Smooth muscle cell of the brain vasculature (primary cell): Measurements from ENCODE around the gene TLE2.

Experiments
- DNase-seq: peaks from one replicate; pipeline ENCODE4 v3.0.0-alpha.2; 2012; ENCODE audit warnings: low read depth, low spot score

The TLE2 gene

DNA sequence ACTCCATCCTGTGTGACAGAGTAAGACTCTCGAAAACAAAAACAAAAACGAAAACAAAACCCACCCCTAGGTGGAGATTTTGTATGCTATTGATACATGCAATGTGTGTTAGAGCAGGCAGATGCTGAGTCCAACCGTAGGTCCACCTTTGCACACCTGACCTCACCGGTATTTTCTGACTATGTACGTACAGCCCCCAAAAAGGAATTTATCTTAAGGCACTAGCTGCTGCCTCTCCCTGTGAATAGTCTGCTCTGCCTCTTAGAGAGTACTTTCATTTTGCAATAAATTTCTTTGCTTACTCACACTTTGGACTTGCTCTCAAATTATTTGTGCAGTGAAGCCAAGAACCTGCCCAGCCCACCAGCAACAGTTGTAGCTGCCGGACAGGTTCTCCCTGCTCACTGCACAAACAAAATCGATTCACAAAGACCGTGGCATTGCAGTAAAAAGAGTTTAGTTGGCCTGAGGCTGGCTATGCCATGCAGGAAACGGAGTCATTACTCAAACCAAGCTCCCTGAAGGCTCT, 76.1 kb downstream of the TLE2 start:
- no peak for DNase-seq

DNA sequence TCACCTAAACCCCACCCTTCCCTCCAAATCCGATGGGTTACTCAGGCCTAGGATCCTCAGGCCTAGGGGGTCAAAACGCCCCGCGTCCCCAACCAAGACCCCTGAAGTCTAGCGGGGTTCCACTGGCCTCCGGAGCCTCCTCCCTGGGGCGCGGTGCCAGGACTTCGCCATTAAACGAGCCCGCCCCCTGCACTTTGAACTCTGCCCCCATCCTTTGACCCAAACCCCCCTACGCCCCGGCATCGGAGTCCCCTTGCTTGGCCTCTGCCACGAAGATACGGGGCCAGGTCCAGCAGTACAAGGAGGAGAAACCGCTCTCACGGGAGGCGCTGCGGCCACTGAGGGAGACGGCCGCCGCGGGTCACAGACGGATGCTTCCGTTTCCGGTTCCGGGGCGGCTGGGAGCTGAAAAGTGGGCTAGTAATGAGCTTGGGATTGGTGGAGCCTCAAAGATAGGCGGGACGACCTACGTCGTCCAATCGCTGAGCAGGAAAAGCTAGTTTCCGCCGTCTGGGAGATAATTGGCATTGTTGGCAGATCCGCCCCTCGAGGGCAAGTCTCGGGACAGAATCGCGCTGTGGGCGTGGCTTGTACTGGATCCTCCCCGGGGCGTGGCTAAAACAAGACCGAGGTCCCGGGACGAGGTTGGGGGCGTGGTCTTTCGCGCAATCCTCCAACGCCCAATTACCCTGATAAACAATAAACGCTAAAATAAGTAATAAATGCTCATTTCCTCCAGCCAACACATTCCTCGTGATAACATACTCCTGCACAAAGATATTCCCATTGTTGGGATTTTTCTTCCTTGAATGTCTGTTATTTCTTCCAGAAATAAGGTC, 78.6 kb downstream of the TLE2 start:
- peak; percentile 98 for DNase-seq

DNA sequence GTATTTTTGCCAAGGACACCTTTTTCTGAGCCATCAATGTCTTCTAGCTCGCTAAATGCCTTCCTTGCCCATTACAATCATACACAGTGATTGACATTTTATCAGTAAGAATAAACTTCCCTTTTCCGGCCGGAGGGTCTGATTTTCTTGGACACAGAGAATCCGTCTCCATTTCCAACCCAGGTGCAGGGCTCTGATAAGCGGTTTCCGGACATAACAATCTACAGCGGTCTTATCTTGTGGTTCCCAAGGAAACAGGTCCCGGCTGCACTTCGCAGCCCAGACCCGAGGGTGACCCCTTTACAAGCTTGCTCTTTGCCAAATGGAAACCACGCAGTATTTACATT, 79.2 kb downstream of the TLE2 start:
- no peak for DNase-seq
